Activated B cell treated with CpG ODN at 0.5 μM for 24 hours (primary cell): ENCODE data around the gene DPEP2. TPM values are rescaled to one million over a fixed set of nuclear protein-coding genes. Genes with fewer than 3 reads are reported as not detected.

ENCODE experiments used
- ATAC-seq: fragments of 200-7000 bp; cut with Tn5 transposase; one replicate; pipeline ENCODE4 v1.10.0; 2021; ENCODE audit warnings: low read depth, mild to moderate bottlenecking, moderate library complexity
- CTCF ChIA-PET: fragments of 350-600 bp; sonication (Branson Sonifier 250); formaldehyde crosslinking; loops from one replicate; lab custom pipeline; 2021; ENCODE audit warnings: antibody characterized with exemption; lab: Charles Lee
- POLR2A ChIA-PET: fragments of 350-600 bp; sonication (Branson Sonifier 250); formaldehyde crosslinking; loops from one replicate; lab custom pipeline; 2021; ENCODE audit warnings: antibody characterized with exemption; lab: Charles Lee
- DNase-seq: peaks from one replicate; pipeline ENCODE4 v3.0.0; 2022
- H3K27ac Mint-ChIP-seq: one replicate; pipeline ENCODE4 v1.8.0; 2020; ENCODE audit warnings: mixed read lengths
- H3K27me3 Mint-ChIP-seq: one replicate; pipeline ENCODE4 v1.8.0; 2021; ENCODE audit warnings: mixed read lengths
- H3K36me3 Mint-ChIP-seq: one replicate; pipeline ENCODE4 v1.8.0; 2021; ENCODE audit warnings: low read depth, mixed read lengths
- H3K4me1 Mint-ChIP-seq: one replicate; pipeline ENCODE4 v1.8.0; 2021; ENCODE audit warnings: mixed read lengths
- H3K4me3 Mint-ChIP-seq: one replicate; pipeline ENCODE4 v1.8.0; 2020; ENCODE audit warnings: mild to moderate bottlenecking, mixed read lengths
- H3K9me3 Mint-ChIP-seq: one replicate; pipeline ENCODE4 v1.8.0; 2020; ENCODE audit warnings: mixed read lengths
- CTCF ChIP-seq: fragments of 200-600 bp; IDR thresholded peaks from one replicate; pipeline ENCODE4 v1.8.0; 2022; ENCODE audit warnings: antibody characterized with exemption, mild to moderate bottlenecking
- intact Hi-C: fragments of 100-400 bp; cut with micrococcal nuclease; formaldehyde crosslinking; loops from one replicate; pipeline ENCODE4 v1.15.1; 2024
- total RNA-seq: library from RNA; stranded (reverse); gene quantifications from 2 replicates; pipeline ENCODE4 v1.2.3, GENCODE V29; 2022

DPEP2 gene
- total RNA-seq, 1 donor from 2014 or later: 13.8 TPM

DNA sequence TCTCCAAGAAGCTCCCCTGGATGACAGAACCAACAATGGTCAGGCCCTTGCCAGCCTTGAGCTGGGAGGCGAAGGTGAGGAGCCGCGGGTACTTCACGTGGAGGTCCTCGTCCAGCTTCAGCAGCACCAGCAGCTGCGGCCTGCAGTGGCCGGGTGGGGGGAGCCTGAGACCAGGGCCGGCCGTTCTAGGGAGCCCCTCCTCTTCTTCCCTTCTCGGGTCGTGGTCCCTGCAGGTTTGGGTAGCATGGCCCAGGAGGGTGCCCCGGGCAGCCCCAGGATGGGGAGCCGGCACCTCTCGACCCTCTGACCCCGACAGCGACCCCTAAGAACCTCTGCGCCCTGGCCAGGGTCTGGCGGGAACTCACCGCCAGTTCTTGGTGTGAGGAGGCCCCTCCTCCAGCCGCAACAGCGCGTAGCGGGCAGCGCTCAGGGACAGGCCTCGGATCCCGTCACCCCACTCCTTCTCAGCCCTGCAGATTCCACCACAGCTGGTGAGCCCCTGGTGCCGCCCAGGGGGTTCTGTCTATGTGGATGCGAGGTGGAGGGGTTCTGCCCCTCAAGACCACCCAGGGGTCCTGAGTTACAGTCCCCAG lies 52.2 kb downstream of the DPEP2 start:
- no peak for TF ChIP-seq CTCF
- ChIA-PET CTCF (no interaction called here), POLR2A (interaction anchor here (0.5 to 0.6 kb wide), 2 partner anchors 13 to 81 kb away, joined by 3 read pairs; no protein-coding TSS in a partner anchor)
- intact Hi-C loops: no loop called here
- peaks cover 2% of the 10 kb centered on the region for H3K4me1 Mint-ChIP-seq
- peaks cover 24% of the 10 kb centered on the region for H3K36me3 Mint-ChIP-seq
- no peaks in the 10 kb centered on the region for H3K27me3 Mint-ChIP-seq
- ATAC-seq (no peak), DNase-seq (no peak)
- no peak overlapping the region for H3K4me3 Mint-ChIP-seq
- no peak overlapping the region for H3K27ac Mint-ChIP-seq
- H3K9me3 Mint-ChIP-seq: no peaks in the 10 kb centered on the region

GRCh38 chr16:67946128-67946569 lies 53.1 kb downstream of the DPEP2 start:
- DNase-seq: no peak
- ChIA-PET CTCF (no interaction called here), POLR2A (no interaction called here)
- no peak for ATAC-seq
- H3K9me3 Mint-ChIP-seq: no peaks in the 10 kb centered on the region
- no peak overlapping the region for H3K4me3 Mint-ChIP-seq
- no peaks in the 10 kb centered on the region for H3K27me3 Mint-ChIP-seq
- H3K4me1 Mint-ChIP-seq: peaks cover 8% of the 10 kb centered on the region
- peaks cover 20% of the 10 kb centered on the region for H3K36me3 Mint-ChIP-seq
- H3K27ac Mint-ChIP-seq: no peak overlapping the region
- intact Hi-C loops: no loop called here
- no peak for TF ChIP-seq CTCF

- no peak for TF ChIP-seq CTCF
- no peak overlapping the region for H3K27ac Mint-ChIP-seq
- peaks cover 9% of the 10 kb centered on the region for H3K4me1 Mint-ChIP-seq
- no peaks in the 10 kb centered on the region for H3K27me3 Mint-ChIP-seq
- H3K9me3 Mint-ChIP-seq: no peaks in the 10 kb centered on the region
- ChIA-PET CTCF (interaction anchor here (1.2 kb wide), 1 partner anchor 62 kb away, joined by 3 read pairs; no protein-coding TSS in a partner anchor), POLR2A (no interaction called here)
- DNase-seq: no peak
- intact Hi-C loops: no loop called here
- H3K36me3 Mint-ChIP-seq: peaks cover 16% of the 10 kb centered on the region
- no peak overlapping the region for H3K4me3 Mint-ChIP-seq
- no peak for ATAC-seq
These were observed 53.8 kb downstream of the DPEP2 start for GRCh38 chr16:67945392-67945933.

- ATAC-seq: no peak
- Mint-ChIP-seq H3K4me3 (no peak overlapping the region), H3K9me3 (no peaks in the 10 kb centered on the region), H3K36me3 (peaks cover 16% of the 10 kb centered on the region), H3K4me1 (peaks cover 15% of the 10 kb centered on the region), H3K27me3 (no peaks in the 10 kb centered on the region), H3K27ac (no peak overlapping the region)
- POLR2A ChIA-PET: interaction anchor here (1.0 to 1.1 kb wide), 2 partner anchors 9 to 16 kb away, joined by 3 read pairs; no protein-coding TSS in a partner anchor
- no peak for DNase-seq
- TF ChIP-seq CTCF: no peak
- CTCF ChIA-PET: interaction anchor here (1.2 kb wide), 2 partner anchors 61 to 96 kb away, joined by 3 read pairs; no protein-coding TSS in a partner anchor
- intact Hi-C loops: no loop called here
These were observed 54.4 kb downstream of the DPEP2 start for GRCh38 chr16:67944690-67945391.
